Fibroblast of lung (primary cell): ENCODE measurements around the gene DCAF15. TPM values are rescaled to one million over a fixed set of nuclear protein-coding genes. Genes with fewer than 3 reads are reported as not detected.

Experiments used
- DNase-seq, 2 donors: peaks; one replicate each; pipeline versions ENCODE4 v3.0.0 to v3.0.0-alpha.2; 2010; ENCODE audit warnings: low read depth in 2 of 2
- H2AFZ ChIP-seq: 2 replicates; pipeline ENCODE4 v1.5.1; 2012; ENCODE audit warnings: low read length, control low read depth, inconsistent platforms
- H3K27ac ChIP-seq: 2 replicates; pipeline ENCODE4 v1.5.1; 2011; ENCODE audit warnings: low read length, control low read depth; ENCODE audit not compliant: insufficient read depth
- H3K27me3 ChIP-seq: 2 replicates; pipeline ENCODE4 v1.5.1; 2011; ENCODE audit warnings: mild to moderate bottlenecking, low read length; ENCODE audit not compliant: control insufficient read depth, insufficient read depth
- H3K36me3 ChIP-seq: 2 replicates; pipeline ENCODE4 v1.5.1; 2011; ENCODE audit warnings: low read length; ENCODE audit not compliant: control insufficient read depth, insufficient read depth
- H3K4me1 ChIP-seq: 2 replicates; pipeline ENCODE4 v1.5.1; 2011; ENCODE audit warnings: low read length; ENCODE audit not compliant: control insufficient read depth, insufficient read depth; ENCODE audit errors: extremely low read depth
- H3K4me2 ChIP-seq: 2 replicates; pipeline ENCODE4 v1.5.1; 2011; ENCODE audit warnings: low read length, control low read depth; ENCODE audit not compliant: insufficient read depth; ENCODE audit errors: extremely low read depth
- H3K4me3 ChIP-seq, 4 experiments: fragments of 200-600 bp in 1 of 4; sonication (generic) in 1 of 4; replicated peaks in 1 of 4; 2 replicates each; pipeline ENCODE4 v1.5.1; 2011 to 2016; ENCODE audit warnings: low read length in 4 of 4, low read depth in 3 of 4, mild to moderate bottlenecking in 3 of 4, control low read depth in 2 of 4, inconsistent platforms in 1 of 4, mixed read lengths in 1 of 4; ENCODE audit not compliant: insufficient read depth in 1 of 4; ENCODE audit errors: control extremely low read depth in 1 of 4
- H3K79me2 ChIP-seq: 2 replicates; pipeline ENCODE4 v1.5.1; 2012; ENCODE audit warnings: mild to moderate bottlenecking, low read length, inconsistent platforms; ENCODE audit not compliant: control insufficient read depth, insufficient read depth
- H3K9ac ChIP-seq: 2 replicates; pipeline ENCODE4 v1.5.1; 2011; ENCODE audit warnings: mild to moderate bottlenecking, low read length, control low read depth; ENCODE audit not compliant: insufficient read depth
- H3K9me3 ChIP-seq: 2 replicates; pipeline ENCODE4 v1.5.1; 2012; ENCODE audit warnings: low read depth, low read length; ENCODE audit not compliant: control insufficient read depth, insufficient read depth
- H4K20me1 ChIP-seq: 2 replicates; pipeline ENCODE4 v1.5.1; 2011; ENCODE audit warnings: low read length; ENCODE audit not compliant: control insufficient read depth, insufficient read depth; ENCODE audit errors: extremely low read depth
- CTCF ChIP-seq, 2 donors: IDR thresholded peaks in 1 of 2; conservative IDR thresholded peaks in 1 of 2; 1 replicate in 1 of 2; 2 replicates in 1 of 2; pipeline ENCODE4 v1.5.1; 2011 to 2012; ENCODE audit warnings: low read length in 2 of 2, control low read depth in 1 of 2, inconsistent platforms in 1 of 2, low read depth in 1 of 2, mild to moderate bottlenecking in 1 of 2
- EZH2 ChIP-seq: IDR thresholded peaks from 2 replicates; pipeline ENCODE4 v1.5.1; 2012; ENCODE audit warnings: low read length, control low read depth, mild to moderate bottlenecking; ENCODE audit errors: missing control alignments
- polyA plus RNA-seq, 2 donors: library from polyadenylated mRNA; depleted of rRNA in 1 of 2; stranded (reverse) in 1 of 2; unstranded in 1 of 2; fragments of >200 nt; gene quantifications; 2 replicates each; pipeline ENCODE4 v1.2.1, GENCODE V29; 2011 to 2012; ENCODE audit warnings: missing spikeins in 1 of 2
- total RNA-seq: library from RNA; depleted of rRNA; stranded (reverse); fragments of >200 nt; gene quantifications from 2 replicates; pipeline ENCODE4 v1.2.1, GENCODE V29; 2014

The DCAF15 gene
- total and polyA plus RNA-seq, 2 donors (not counting 1 experiment from before 2014, with no cell fraction given): 6.3 to 9.5 TPM

GRCh38 chr19:13929340-13929739, 23.0 kb upstream of the DCAF15 start:
- Histone ChIP-seq H3K27ac (no peak overlapping the region), H3K9me3 (no peaks in the 10 kb centered on the region), H3K79me2 (no peaks in the 10 kb centered on the region), H4K20me1 (no peaks in the 10 kb centered on the region), H3K4me3 (no peak overlapping the region), H3K4me2 (no peak overlapping the region), H2AFZ (no peak overlapping the region), H3K27me3 (no peaks in the 10 kb centered on the region), H3K4me1 (no peaks in the 10 kb centered on the region), H3K9ac (no peak overlapping the region), H3K36me3 (peaks cover 8% of the 10 kb centered on the region)
- TF ChIP-seq CTCF (conservative IDR thresholded peaks at IDR 0.05 in 1 of 2, IDR thresholded peaks at IDR 0.05 in 1 of 2; ENCODE audit: low read depth in 1 of 2, low read length in 2 of 2) (no peak), EZH2 (no peak)
- DNase-seq: no peak

GRCh38 chr19:13929956-13930355, 22.4 kb upstream of the DCAF15 start:
- Histone ChIP-seq H4K20me1 (no peaks in the 10 kb centered on the region), H3K27ac (no peak overlapping the region), H3K36me3 (peaks cover 8% of the 10 kb centered on the region), H2AFZ (no peak overlapping the region), H3K9ac (no peak overlapping the region), H3K27me3 (no peaks in the 10 kb centered on the region), H3K4me1 (no peaks in the 10 kb centered on the region), H3K79me2 (no peaks in the 10 kb centered on the region), H3K4me3 (no peak overlapping the region), H3K4me2 (no peak overlapping the region), H3K9me3 (no peaks in the 10 kb centered on the region)
- no peak for DNase-seq
- TF ChIP-seq CTCF (conservative IDR thresholded peaks at IDR 0.05 in 1 of 2, IDR thresholded peaks at IDR 0.05 in 1 of 2; ENCODE audit: low read depth in 1 of 2, low read length in 2 of 2) (no peak), EZH2 (no peak)

GRCh38 chr19:13930402-13930801, 21.9 kb upstream of the DCAF15 start:
- DNase-seq: no peak
- no peak overlapping the region for H2AFZ ChIP-seq
- peaks cover 8% of the 10 kb centered on the region for H3K36me3 ChIP-seq
- H3K9ac ChIP-seq: no peak overlapping the region
- no peaks in the 10 kb centered on the region for H3K9me3 ChIP-seq
- H3K27me3 ChIP-seq: no peaks in the 10 kb centered on the region
- no peaks in the 10 kb centered on the region for H3K79me2 ChIP-seq
- H3K27ac ChIP-seq: no peak overlapping the region
- H4K20me1 ChIP-seq: no peaks in the 10 kb centered on the region
- no peak overlapping the region for H3K4me3 ChIP-seq
- no peaks in the 10 kb centered on the region for H3K4me1 ChIP-seq
- H3K4me2 ChIP-seq: no peak overlapping the region
- TF ChIP-seq CTCF (conservative IDR thresholded peaks at IDR 0.05 in 1 of 2, IDR thresholded peaks at IDR 0.05 in 1 of 2; ENCODE audit: low read depth in 1 of 2, low read length in 2 of 2) (no peak), EZH2 (no peak)
